NT2/D1 (cell line): ENCODE results near the gene PTX4.

Experiments
- DNase-seq: peaks from one replicate; pipeline ENCODE4 v3.0.0-alpha.2; 2011; ENCODE audit warnings: low read depth, low spot score
- H3K27me3 ChIP-seq: 2 replicates; pipeline ENCODE4 v1.6.0; 2011; ENCODE audit warnings: mild to moderate bottlenecking; ENCODE audit not compliant: insufficient read length, insufficient read depth
- H3K36me3 ChIP-seq: 2 replicates; pipeline ENCODE4 v1.6.1; 2011; ENCODE audit warnings: mild to moderate bottlenecking, low read length, mixed read lengths; ENCODE audit not compliant: insufficient read depth, insufficient read length
- H3K4me1 ChIP-seq: 2 replicates; pipeline ENCODE4 v1.5.1; 2011; ENCODE audit not compliant: insufficient read depth, insufficient read length
- H3K4me3 ChIP-seq: 2 replicates; pipeline ENCODE4 v1.5.1; 2011; ENCODE audit warnings: low read depth; ENCODE audit not compliant: insufficient read length
- H3K9ac ChIP-seq: 2 replicates; pipeline ENCODE4 v1.6.0; 2011; ENCODE audit warnings: low read depth; ENCODE audit not compliant: insufficient read length
- H3K9me3 ChIP-seq: 2 replicates; pipeline ENCODE4 v1.5.1; 2011; ENCODE audit warnings: mild to moderate bottlenecking, low read length; ENCODE audit not compliant: insufficient read depth
- SUZ12 ChIP-seq: IDR thresholded peaks from 2 replicates; pipeline ENCODE4 v1.6.1; 2011; ENCODE audit not compliant: insufficient read length, insufficient read depth; ENCODE audit errors: extremely low read depth
- YY1 ChIP-seq: IDR thresholded peaks from 2 replicates; pipeline ENCODE4 v1.6.1; 2011; ENCODE audit not compliant: insufficient read length, insufficient read depth
- ZNF274 ChIP-seq: IDR thresholded peaks from 2 replicates; pipeline ENCODE4 v1.6.1; 2011; ENCODE audit warnings: mild to moderate bottlenecking, low read depth, low read length

The PTX4 gene

GRCh38 chr16:1509307-1510221, 20.8 kb upstream of the PTX4 start:
- TF ChIP-seq YY1 (no peak), SUZ12 (no peak), ZNF274 (no peak)
- H3K4me1 ChIP-seq: peaks cover 7% of the 10 kb centered on the region
- H3K9me3 ChIP-seq: no peaks in the 10 kb centered on the region
- no peak for DNase-seq
- H3K27me3 ChIP-seq: no peaks in the 10 kb centered on the region
- H3K4me3 ChIP-seq: no peak overlapping the region
- H3K9ac ChIP-seq: peak overlapping the region; percentile 42
- H3K36me3 ChIP-seq: peaks cover 78% of the 10 kb centered on the region

GRCh38 chr16:1508494-1509187, 19.9 kb upstream of the PTX4 start:
- Histone ChIP-seq H3K36me3 (peaks cover 84% of the 10 kb centered on the region), H3K27me3 (no peaks in the 10 kb centered on the region), H3K9me3 (no peaks in the 10 kb centered on the region), H3K9ac (no peak overlapping the region), H3K4me1 (peaks cover 7% of the 10 kb centered on the region), H3K4me3 (no peak overlapping the region)
- no peak for DNase-seq
- TF ChIP-seq SUZ12 (no peak), ZNF274 (no peak), YY1 (no peak)

GRCh38 chr16:1506494-1507213, 17.9 kb upstream of the PTX4 start:
- DNase-seq: no peak
- TF ChIP-seq ZNF274: no peak
- TF ChIP-seq YY1: no peak
- no peak for TF ChIP-seq SUZ12
- Histone ChIP-seq H3K4me3 (no peak overlapping the region), H3K4me1 (peaks cover 7% of the 10 kb centered on the region), H3K36me3 (peaks cover 91% of the 10 kb centered on the region), H3K9ac (no peak overlapping the region), H3K27me3 (no peaks in the 10 kb centered on the region), H3K9me3 (no peaks in the 10 kb centered on the region)

- H3K4me3 ChIP-seq: no peak overlapping the region
Measured at GRCh38 chr16:1505912-1506311, 17.2 kb upstream of the PTX4 start.

GRCh38 chr16:1505073-1505844, 16.5 kb upstream of the PTX4 start:
- Histone ChIP-seq H3K4me3 (no peak overlapping the region), H3K4me1 (peaks cover 7% of the 10 kb centered on the region), H3K36me3 (peaks cover 92% of the 10 kb centered on the region), H3K9me3 (no peaks in the 10 kb centered on the region), H3K9ac (peak overlapping the region; percentile 8), H3K27me3 (no peaks in the 10 kb centered on the region)
- DNase-seq: no peak
- no peak for TF ChIP-seq SUZ12
- TF ChIP-seq ZNF274: no peak
- no peak for TF ChIP-seq YY1

More at GRCh38 chr16:1505912-1506311, 17.2 kb upstream of the PTX4 start:
- peaks cover 7% of the 10 kb centered on the region for H3K4me1 ChIP-seq
- no peaks in the 10 kb centered on the region for H3K27me3 ChIP-seq
- no peaks in the 10 kb centered on the region for H3K9me3 ChIP-seq
- H3K9ac ChIP-seq: no peak overlapping the region
- no peak for DNase-seq
- H3K36me3 ChIP-seq: peaks cover 92% of the 10 kb centered on the region
- TF ChIP-seq YY1: no peak
- TF ChIP-seq ZNF274: no peak
- TF ChIP-seq SUZ12: no peak

- Histone ChIP-seq H3K4me3 (no peak overlapping the region), H3K27me3 (no peaks in the 10 kb centered on the region), H3K36me3 (peaks cover 91% of the 10 kb centered on the region), H3K9me3 (no peaks in the 10 kb centered on the region), H3K4me1 (peaks cover 4% of the 10 kb centered on the region), H3K9ac (no peak overlapping the region)
- no peak for DNase-seq
- TF ChIP-seq YY1 (no peak), ZNF274 (no peak), SUZ12 (no peak)
Measured at GRCh38 chr16:1503110-1503955, 14.6 kb upstream of the PTX4 start.
